GM19328 (cell line): ENCODE results near the gene MAML2.
"Not testable (repeated sequence)": the region's sequence is repeated elsewhere in the genome, so short reads cannot be mapped to it uniquely, and the experiment has no call there.

Source experiments
- ATAC-seq: cut with Tn5 transposase; IDR thresholded peaks from one replicate; pipeline ENCODE4 v1.9.1; 2021; ENCODE audit warnings: mild to moderate bottlenecking, moderate library complexity; ENCODE audit not compliant: unreplicated experiment

MAML2 gene

GRCh38 chr11:96272529-96273222, 70.3 kb downstream of the MAML2 start:
- peak; percentile 63 for ATAC-seq

- ATAC-seq = no peak
Measured at GRCh38 chr11:96271777-96272176, 71.2 kb downstream of the MAML2 start.

- not testable (repeated sequence) for ATAC-seq
Measured at GRCh38 chr11:96271352-96271751, 71.6 kb downstream of the MAML2 start.

DNA sequence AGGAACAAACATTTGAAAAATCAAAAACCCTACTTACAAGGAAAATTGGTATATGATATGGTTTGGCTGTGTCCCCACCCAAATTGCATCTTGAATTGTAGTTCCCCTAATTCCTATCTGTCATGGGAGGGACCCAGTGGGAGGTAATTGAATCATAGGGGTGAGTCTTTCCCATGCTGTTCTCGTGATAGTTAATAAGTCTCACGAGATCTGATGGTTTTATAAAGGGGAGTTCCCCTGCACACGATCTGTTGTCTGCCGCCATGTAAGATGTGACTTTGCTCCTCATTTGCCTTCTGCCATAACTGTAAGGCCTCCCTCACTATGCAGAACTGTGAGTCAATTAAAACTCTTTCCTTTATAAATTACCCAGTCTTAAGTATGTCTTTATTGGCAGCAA, 74.5 kb downstream of the MAML2 start:
- not testable (repeated sequence) for ATAC-seq

DNA sequence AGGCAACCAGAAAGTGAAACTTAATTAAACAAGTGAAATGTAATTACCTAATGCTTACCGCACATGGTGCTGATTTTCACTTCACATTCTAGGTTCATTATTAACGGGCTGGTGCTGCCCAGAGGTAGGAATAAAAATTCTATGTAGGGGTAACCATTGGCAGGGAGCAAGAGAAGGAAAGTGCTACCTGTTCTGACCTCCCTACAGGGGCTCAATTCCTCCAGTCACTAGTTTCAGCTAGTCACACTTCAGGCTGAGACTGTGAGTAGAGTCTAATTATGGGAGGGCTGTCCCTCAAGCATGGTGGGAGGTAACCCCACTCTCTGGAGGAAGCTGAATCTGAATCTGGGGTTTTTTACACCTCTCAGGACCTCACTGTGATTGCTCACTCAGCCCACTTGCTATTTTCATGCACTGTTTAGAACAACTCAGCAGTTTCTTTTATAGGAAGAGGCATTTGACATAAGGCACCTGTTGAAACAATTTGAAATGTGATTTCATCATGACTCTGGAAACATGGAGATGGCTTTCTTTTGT, 75.4 kb downstream of the MAML2 start:
- ATAC-seq = peak; percentile 91

GRCh38 chr11:96267001-96267495, 75.9 kb downstream of the MAML2 start:
- peak; percentile 5 for ATAC-seq

GRCh38 chr11:96265972-96266371, 77.0 kb downstream of the MAML2 start:
- no peak for ATAC-seq

DNA sequence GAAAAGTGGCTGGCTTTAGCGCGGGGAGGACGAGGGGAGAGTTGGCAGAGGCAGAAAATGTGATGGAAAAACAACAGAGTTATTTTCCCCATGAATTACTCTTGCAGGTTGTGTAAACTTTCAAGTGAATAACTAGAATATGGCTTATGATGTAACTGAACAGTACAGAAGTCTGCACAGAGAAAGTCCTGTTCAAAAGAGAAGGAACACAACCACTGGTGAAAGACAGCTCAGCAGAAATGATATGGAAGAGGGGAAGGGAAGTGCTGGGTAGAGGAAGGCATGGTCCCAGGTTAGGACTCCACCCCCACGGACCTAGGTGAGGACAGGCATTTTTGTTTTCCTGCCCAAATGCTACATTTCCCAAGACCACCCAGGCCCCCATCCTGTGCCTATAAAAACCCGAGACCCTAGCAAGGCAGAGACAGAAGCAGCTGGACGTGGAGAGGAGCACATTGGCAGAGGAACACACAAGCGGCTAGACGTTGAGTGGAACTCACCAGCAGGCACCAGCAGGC, 77.7 kb downstream of the MAML2 start:
- ATAC-seq = no peak

GRCh38 chr11:96264364-96264763, 78.6 kb downstream of the MAML2 start:
- ATAC-seq = no peak

GRCh38 chr11:96263238-96263763, 79.7 kb downstream of the MAML2 start:
- no peak for ATAC-seq

GRCh38 chr11:96260532-96260931, 82.5 kb downstream of the MAML2 start:
- ATAC-seq = no peak

DNA sequence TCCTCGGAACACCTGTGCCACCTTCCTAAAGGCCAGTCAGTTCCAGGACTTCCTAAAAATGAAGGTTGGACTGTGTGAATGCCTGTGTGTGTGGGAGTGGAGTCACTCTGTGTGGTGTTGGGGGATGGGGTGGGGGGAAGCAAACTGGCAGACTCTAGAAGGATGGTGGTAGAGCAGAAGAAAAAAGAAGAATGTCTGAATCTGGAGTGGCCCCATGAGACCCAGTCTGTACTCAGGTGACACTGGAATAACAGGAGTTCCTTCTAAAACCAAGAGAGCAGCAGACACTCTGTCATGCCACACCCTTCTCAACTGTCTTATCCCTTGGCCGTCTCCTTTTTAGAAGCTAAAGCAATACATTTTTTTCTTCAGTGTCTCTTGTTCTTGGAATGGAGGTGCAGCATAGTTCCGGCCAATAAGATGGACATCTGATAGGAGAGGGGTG, 82.9 kb downstream of the MAML2 start:
- ATAC-seq = no peak

DNA sequence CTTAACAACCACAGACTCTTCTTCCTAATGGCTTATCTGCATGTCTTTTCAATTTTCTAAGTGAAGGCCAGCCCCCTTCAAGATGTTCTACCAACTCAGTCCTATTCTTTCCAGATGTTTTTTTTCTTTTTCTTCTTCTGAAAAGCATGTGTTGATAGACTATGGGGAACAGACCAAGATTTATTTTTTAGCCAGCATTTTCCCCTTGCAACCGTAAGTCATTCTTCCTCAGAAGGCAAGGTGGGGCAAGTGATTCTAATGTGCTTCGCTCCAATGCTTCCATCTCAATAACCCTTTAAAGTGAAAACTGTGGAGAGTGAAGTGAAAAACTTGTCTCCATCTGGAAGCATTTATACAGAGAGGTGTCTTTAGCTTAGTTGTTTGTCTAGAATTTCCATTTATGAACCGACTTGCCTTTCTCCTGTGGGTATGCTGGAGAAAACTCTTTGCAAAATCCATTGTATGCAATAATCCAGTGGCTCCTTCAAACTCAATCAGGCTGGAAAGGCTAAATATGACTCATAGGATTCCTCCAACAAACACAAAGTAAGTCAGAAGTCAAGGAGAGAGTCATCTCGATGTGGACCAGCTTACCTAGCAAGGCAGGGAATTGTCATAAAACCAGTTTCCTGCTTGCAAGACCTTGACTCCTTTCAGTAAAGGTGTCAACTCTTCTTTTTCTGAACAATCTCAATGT, 83.7 kb downstream of the MAML2 start:
- no peak for ATAC-seq

- peak; percentile 60 for ATAC-seq
Measured at GRCh38 chr11:96257972-96258934, 84.7 kb downstream of the MAML2 start.

GRCh38 chr11:96257036-96257435, 86.0 kb downstream of the MAML2 start:
- no peak for ATAC-seq

- ATAC-seq = no peak
Measured at GRCh38 chr11:96256215-96257011, 86.6 kb downstream of the MAML2 start.

- ATAC-seq = no peak
Measured at GRCh38 chr11:96254854-96255253, 88.1 kb downstream of the MAML2 start.

- peak; percentile 39 for ATAC-seq
Measured at GRCh38 chr11:96254087-96254486, 88.9 kb downstream of the MAML2 start.

DNA sequence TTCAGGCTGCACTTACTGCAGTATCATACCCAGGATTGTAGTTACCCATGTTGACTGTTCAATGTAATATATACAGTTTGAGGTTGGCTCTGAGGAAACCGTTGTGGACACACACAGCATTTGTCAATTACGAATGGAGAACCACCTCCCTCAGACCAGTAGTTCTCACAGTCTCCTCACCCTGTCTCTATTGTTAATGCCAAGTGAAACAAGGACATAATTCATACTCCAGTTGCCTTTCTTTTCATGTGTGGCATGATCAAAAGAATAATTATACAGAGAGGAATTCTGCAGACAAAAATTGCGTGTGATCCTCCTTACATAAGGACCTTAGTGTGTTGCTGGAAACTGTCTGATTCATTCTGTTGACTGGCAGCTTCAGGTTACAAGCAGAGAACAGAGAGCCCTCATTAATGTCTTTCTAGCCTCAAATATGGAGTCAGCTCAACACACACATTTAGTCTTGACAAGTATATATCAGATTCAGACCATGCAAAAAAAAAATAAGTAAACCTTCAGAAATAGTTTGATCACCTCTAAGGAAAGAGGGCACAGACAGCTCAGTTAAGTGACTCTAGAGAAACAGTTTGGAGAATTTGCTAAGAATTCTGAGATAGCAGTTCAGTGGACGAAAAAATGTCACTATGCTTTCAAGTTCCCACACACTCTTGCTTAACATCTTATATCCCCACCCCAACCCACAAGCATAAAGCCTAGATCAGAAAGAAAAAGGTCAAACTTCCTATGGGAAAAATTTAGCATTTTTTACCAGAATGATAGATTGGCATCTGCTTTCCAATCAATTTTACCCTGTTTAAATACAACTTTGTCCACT, 96.1 kb downstream of the MAML2 start:
- no peak for ATAC-seq
